Breast epithelium (tissue), 3 donors: ENCODE results near the gene LDLRAD1.

ENCODE experiments used
- CTCF ChIP-seq, 3 donors: fragments of 450-650 bp; IDR thresholded peaks; one replicate each; pipeline ENCODE4 v1.5.1; 2016 to 2017; ENCODE audit warnings: antibody characterized with exemption in 3 of 3, mild to moderate bottlenecking in 3 of 3, moderate library complexity in 3 of 3
- POLR2A ChIP-seq: fragments of 450-650 bp; IDR thresholded peaks from one replicate; pipeline ENCODE4 v1.6.1; 2016; ENCODE audit warnings: antibody characterized with exemption, mild to moderate bottlenecking, moderate library complexity
- POLR2AphosphoS5 ChIP-seq, 3 donors: sonication (generic); formaldehyde crosslinking; IDR thresholded peaks; one replicate each; pipeline ENCODE4 v1.6.1; 2017; ENCODE audit warnings: antibody characterized with exemption in 3 of 3

- TF ChIP-seq CTCF (IDR thresholded peaks at IDR 0.05) (no peak), POLR2A (no peak), POLR2AphosphoS5 (IDR thresholded peaks at IDR 0.05) (no peak)
Observed at GRCh38 chr1:54054438-54054749, 36.4 kb upstream of the LDLRAD1 start.
